ENCODE data around the gene SMIM28.
A peak's percentile ranks its signal among the peaks of the same experiment; 100 is the strongest.

- TF ChIP-seq CTCF (IDR thresholded peaks at IDR 0.05) (0 out of 2 replicates have a peak, but pooled peaks have one; percentile 12), POLR2AphosphoS5 (IDR thresholded peaks at IDR 0.05; ENCODE audit: low read depth, low read length) (no peak), TCF7L2 (IDR thresholded peaks at IDR 0.05; ENCODE audit: low read depth, low read length) (no peak), REST (IDR thresholded peaks at IDR 0.05; ENCODE audit: insufficient read depth in 1 of 2, low read depth in 2 of 2, low read length in 1 of 2) (no peak)
These were observed 10.1 kb downstream of the SMIM28 start for GRCh38 chr6:138387577-138388368.

Measured in Panc1 (cell line).